TTC549 (cell line): ENCODE results near the gene NR6A1.
"Not testable (repeated sequence)": the region's sequence is repeated elsewhere in the genome, so short reads cannot be mapped to it uniquely, and the experiment has no call there.

Source experiments
- FAIRE-seq: peaks from 2 replicates; lab custom pipeline; 2012; peaks lifted over from hg19 to GRCh38; lab: Jason Lieb, UNC

The NR6A1 gene

DNA sequence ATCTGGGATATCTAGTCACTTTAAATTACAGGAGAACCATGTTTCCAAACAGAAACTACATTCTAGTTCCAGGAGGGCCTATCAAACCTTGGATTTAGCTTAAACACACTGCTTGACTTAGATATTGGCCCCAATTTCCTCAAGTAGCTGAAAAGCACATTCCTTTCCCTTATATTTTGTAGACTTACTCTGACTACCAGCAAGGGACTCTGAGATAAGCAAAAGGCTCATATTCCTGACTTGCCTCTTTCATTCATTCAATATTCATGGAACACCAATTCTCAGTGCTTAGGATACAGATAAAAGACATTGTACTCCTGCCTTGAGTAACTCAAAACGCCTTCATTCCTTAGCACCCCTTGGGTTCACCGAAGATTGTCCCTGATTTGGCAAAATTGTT is 11.8 kb downstream of the NR6A1 start:
- FAIRE-seq, result no peak

DNA sequence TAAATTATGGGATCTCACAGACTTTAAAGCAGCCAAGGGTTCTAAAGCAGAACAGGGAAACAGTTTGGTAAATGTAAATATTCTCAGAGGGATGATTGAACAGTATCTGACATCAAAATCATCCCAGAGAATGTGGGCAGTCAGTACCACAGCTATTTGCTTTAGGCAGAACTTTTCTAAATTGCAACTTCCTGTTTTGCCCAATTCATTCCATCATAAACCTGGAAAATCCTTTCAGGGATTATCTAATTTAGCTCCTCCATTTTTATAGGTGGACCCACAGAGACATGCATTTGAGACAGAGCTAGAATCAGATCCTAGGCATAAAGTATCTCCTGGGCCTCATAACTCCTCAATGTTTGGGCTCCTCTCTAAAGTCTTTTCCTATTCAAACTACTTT is 12.4 kb downstream of the NR6A1 start:
- FAIRE-seq, result no peak

DNA sequence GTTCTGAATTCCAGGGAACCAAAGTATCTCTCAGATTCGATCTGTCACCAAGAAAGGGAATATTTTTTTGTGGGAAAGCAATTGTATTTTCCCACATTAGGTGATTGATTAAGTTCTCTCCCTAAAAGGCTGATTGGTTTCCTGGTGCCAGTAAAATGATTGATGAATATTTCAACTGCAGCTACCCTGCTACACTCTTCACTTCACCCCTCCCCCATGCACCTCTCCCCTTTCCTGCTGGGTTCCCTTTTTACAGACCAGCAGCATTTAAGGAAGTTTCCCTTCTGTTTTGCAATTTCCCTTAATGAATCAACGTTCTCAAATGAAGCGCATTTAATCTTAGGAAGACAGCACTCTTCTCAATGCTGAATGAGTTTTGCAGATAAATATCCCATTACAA is 13.1 kb downstream of the NR6A1 start:
- FAIRE-seq, result no peak

DNA sequence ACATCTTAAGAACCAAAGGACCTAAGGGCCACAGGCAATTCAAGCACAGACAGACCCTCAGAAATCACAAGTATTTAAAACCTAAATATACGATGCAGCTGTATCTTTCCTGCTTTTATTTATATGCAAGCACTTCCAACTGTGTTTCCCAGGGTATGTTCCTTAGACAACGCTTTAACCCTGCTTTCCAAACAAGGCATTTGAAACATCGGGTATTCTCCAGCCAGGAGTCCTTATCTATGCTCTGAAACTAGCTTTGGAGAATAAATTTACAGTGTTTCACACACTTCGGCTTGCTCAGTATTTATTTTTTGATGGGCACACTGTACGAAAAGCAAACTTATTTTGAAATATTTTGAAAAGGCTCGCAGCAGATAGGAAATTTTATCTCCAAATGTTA is 13.5 kb downstream of the NR6A1 start:
- no peak for FAIRE-seq

DNA sequence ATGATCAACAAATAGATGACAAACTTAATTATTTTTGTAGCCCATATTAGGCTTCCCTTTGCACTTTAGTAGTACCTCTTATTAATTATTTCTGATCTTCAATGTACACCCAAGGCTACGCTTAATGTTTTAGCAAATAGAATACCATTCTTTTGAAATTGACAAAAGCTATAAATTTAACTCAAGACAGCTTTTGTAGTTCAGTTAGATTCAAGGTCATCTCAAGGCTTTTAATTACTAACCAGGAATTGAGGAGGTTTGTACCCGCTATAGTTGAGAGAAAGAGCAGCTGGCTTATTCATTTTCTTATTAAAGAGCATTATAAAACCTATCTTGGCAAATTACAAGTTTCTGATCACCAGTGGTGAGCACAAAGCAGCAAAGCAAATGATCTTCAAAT is 15.1 kb downstream of the NR6A1 start:
- no peak for FAIRE-seq

DNA sequence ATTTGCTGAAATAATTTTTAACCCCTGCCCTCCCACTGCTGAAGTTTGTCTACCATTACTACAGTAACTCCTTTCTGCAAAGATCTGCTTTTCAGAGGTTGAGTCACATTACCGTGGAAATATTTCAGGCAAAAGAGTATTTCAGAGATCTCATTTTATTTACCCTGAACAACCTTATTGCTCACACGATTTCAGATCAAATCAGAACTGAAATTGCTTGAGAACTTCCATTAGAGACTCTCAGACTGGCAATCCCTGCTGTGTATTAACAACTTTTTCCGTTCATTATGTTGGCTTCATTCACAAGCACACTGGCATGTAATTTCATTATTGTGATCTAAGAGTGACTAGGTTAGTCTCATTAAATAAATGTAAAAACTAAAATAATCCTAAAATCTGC is 16.1 kb downstream of the NR6A1 start:
- FAIRE-seq, result no peak

DNA sequence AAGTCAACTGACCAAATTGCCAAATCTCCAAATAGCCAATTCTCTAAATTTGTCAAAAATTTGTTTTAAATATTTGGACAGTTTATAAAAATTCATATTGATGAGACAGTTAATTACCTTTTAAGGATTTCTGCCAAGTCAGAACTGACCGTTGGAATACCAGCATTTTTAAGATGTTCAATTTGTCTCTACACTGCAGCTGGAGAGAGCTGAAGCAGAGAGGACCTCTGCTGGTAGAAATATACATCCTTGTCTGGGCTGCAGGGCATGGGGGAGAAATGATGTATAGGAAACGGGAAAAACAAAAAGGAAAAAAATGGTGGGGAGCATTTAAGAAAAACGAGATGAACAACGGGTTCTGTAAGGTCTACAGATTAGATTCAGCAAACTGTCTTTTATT is 16.8 kb downstream of the NR6A1 start:
- FAIRE-seq, result peak; percentile 91

DNA sequence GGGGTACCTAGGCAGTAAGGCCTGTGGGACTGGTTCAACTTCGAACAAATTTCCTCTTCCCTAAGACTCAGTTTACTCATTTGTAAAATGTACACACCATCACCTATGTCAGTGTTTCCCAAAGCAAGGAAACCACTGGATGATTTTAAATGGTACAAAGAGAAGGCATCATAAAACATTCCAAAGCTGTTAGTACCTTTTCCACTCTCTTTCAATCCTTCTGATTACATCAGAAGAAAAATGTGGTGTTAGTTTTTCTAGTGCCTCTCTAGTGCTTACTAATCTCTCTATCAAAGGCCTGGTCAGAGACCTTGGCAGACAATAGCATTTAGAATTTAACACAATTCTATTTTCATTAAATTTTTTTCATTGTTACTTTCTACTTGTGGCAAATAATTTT is 18.1 kb downstream of the NR6A1 start:
- no peak for FAIRE-seq

DNA sequence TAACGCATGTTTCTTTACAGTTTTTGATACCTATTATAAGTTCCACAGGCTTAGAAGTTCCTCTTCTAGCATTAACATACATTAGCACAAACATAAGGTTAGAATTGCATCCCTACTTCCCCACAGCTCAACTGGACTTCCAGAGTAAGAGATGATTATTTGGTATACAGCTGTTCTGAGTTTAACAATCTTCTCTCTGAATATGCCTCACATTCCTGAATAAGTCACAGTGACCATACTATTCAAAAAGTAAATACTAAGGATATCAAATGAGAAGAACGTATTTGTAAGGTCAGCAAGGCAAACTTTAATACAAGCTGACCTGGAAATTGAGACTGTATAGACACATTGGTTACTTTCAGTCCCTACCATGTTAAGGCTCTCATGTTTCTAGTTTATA is 21.3 kb downstream of the NR6A1 start:
- no peak for FAIRE-seq

DNA sequence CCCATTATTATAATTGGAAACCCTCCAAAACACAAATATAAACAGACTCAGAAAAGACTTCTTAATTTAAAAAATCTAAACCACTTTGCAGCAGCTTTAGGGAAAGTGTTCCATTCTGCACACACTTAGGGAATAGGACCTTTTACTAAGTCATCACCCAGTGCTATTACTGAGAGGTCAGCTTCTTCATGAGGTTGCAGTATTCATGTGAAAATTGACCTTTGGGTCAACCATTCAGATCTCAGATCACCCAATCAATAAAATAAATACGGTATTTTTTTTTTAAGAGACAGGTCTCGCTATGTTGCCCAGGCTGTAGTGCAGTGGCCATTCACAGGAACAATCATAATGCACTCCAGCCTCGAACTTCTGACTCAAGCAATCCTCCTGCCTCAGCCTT is 21.8 kb downstream of the NR6A1 start:
- FAIRE-seq, result no peak

DNA sequence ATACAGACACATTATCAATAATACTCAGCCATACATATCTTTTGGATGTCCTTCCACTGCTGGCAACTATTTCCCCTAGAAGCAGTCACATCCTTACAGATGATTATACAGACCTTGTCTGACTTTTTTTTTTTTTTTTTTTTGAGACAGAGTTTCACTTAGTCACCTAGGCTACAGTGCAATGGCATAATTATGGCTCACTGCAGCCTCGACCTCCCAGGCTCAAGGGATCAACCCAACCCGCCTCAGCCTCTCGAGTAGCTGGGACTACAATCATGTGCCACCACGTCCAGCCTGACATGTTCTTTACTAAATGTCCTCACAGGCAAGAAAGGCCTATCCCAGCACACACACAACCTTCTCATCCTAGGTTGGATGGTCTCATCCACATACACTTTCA is 24.0 kb downstream of the NR6A1 start:
- FAIRE-seq, result no peak

DNA sequence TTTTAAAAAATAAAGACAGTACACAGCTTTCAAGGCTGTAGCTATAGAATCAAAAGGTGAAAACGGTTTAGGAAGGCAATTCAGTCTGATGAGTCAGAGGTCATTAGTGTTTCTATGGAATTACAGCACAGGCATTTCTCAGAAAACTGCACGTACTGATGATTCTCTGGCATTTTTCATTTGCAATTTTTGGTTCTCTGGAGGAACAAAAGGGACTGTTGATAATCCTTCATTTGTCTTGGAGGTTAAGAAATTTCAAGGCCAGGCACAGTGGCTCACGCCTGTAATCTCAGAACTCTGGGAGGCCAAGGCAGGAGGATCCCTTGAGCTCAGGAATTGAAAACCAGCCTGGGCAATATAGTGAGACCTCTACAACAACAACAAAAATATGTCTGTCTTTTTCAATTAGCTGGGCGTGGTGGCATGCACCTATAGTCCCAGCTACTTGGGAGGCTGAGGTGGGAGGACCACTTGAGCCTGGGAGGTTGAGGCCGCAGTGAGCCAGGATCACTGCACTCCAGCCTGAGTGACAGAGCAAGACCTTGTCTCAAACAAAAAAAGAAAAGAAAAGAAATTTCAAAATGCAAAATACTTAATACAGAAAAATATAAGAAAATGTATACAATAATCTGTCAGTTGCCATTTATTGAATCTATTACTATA is 27.3 kb downstream of the NR6A1 start:
- no peak for FAIRE-seq

DNA sequence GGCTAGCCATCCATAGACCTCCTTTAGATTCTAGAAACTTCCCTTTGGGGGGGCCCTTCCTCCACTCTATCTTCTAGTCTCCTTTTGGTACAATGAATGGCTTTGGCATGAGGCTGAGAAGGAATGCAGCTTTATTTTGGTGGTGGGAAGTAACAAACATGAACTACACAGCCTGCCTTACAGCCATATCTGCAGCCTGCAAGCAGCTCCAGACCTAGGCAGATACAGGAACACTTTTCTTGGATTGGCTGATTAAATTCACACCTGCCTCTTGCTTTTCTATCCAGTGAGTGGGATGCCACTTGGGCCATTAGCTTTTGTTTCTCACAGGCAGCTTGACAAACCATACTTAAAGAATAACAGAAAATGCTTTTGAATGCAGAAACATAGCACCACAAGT is 28.2 kb downstream of the NR6A1 start:
- no peak for FAIRE-seq

DNA sequence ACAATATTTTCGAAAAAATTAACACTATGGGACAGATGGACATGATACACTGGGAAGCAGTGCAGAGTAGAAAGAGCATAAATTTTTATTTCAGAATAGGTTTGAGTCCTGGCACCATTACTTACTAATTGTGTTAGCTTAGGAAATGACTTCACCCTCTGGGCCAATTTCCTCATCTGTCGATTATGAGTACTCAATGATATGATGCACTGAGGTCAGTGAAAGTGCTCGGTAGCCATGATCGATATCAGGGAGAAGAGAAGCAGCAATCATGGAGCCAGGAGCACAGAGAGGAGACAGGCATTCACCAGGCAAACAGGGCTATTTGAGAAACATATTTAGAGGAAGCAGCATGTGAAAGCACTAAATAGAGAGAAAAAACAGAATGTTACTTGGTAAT is 29.4 kb downstream of the NR6A1 start:
- FAIRE-seq, result no peak

DNA sequence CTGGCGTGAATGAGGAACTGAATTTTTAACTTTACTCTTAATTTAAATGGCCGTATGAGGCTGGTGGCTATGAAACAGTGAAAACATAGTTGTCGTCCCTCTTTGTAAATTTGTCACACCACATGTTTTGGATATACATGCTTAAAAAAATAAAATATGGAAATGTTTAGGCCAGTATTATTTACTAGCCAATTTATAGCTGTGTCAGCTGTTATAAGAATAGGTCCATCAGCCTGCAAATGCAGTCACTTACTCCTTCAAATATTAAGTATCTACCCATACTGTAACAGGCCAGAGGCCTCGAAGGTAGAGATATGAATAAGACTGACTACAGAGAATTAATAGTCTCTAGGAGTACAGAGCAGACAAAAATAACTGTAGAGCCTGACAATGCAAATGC is 30.0 kb downstream of the NR6A1 start:
- no peak for FAIRE-seq

DNA sequence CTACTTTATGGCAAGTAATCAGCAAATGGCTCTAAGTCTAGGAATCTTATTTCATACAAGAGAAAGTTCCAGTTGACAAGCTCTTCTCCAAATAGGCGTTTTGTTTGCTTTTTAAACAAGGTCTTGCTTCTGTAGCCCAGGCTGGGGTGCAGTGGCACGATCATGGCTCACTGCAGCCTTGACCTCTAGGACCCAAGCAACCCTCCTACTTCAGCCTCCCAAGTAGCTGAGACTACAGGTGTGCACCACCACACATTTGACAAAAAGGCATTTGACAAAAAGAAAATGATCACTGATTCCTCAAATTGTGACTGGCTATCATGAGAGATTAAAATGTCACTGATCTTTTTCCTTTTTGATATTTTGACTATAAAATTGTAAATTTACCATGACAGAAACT is 31.8 kb downstream of the NR6A1 start:
- no peak for FAIRE-seq

DNA sequence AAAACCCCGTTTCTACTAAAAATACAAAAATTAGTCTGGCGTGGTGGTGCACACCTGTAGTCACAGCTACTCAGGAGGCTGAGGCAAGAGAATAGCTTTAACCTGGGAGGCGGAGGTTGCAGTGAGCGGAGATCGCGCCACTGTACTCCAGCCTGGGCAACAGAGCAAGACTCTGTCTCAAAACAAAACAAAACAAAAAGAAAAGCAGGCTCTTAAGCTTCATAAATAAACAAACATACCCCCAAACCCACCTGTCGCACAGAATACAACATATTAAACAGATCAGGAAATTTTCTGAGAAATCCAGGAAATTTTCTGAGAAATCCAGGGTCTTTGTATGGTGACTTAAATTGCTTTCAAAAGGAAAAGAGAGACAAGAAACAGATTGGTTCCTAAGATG is 33.0 kb downstream of the NR6A1 start:
- FAIRE-seq, result not testable (repeated sequence)

DNA sequence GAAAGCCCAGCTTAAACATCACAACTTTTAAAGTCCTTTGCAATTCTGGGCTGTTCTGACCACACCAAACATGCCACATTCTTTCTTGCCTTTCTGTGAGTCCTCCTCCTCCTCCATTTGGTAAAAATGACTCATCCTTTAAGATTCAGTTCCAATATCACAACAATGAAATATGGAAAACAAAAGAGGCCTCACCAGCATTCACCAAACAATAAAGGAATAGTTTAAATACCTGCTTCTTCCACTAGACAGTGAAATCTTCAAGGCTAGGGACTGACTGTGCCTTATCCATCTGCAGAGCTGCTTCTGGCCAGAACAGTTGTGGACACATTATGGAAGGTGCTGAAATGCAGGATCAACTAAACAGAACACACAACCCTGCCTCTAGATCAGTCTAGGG is 36.0 kb downstream of the NR6A1 start:
- FAIRE-seq, result no peak

DNA sequence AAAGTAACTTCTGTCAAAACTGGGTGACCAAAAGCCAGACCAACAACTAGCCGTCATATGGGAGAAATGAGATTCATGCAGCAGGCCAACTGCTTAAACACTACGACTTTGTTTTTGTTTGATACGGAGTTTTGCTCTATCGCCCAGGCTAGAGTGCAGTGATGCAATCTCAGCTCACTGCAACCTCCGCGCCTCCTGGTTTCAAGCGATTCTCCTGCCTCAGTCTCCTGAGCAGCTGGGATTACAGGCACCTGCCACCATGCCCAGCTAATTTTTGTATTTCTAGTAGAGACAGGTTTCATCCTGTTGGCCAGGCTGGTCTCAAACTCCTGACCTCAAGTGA is 36.4 kb downstream of the NR6A1 start:
- not testable (repeated sequence) for FAIRE-seq

DNA sequence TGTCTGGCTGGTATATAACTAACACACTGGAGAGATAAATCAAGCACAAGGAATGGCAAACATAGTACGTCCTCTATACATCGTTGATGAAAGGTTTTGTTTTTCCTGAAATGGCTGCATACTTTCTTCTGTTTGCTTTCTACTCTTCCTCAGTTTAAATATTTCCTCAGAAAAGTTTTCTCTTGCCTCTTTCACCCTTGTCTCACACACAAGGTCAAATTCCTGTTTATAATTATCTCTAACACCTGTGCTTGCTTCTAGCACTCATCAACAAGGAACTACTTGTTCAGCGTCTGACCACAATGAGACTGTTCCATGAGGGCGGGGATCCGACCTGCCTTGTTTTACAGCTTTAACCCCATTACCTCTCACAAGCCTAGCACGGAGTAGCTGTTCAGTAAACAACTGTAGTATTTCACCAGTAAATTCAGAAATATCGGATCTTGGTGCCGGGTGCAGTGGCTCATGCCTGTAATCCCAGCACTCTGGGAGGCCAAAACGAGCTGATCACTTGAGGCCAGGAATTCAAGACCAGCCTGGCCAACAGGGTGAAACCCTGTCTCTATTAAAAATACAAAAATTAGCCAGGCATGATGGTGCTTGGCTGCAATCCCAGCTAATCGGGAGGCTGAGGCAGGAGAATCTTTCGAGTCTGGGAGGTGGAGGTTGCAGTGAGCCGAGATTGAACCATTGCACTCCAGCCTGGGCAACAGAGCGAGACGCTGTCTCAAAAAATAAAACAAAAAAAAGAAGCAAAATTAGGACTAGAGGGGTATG is 37.0 kb downstream of the NR6A1 start:
- no peak for FAIRE-seq

DNA sequence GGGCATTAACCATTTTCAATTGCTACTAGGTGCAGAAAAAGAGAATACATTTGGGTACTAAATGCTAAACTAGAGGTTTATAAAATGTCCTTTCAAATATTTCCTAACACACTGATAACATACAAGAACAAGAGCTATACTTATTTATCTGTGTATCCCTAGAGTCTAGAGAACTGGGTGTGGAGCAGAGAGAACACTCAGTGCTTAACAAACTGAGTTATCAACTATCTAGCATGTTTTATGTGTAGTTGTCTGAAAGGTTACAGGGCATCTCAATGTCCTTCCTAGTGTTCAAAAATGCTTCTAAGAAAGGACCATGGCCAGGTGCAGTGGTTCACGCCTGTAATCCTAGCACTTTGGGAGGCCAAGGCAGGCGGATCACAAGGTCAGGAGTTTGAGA is 40.3 kb downstream of the NR6A1 start:
- no peak for FAIRE-seq

DNA sequence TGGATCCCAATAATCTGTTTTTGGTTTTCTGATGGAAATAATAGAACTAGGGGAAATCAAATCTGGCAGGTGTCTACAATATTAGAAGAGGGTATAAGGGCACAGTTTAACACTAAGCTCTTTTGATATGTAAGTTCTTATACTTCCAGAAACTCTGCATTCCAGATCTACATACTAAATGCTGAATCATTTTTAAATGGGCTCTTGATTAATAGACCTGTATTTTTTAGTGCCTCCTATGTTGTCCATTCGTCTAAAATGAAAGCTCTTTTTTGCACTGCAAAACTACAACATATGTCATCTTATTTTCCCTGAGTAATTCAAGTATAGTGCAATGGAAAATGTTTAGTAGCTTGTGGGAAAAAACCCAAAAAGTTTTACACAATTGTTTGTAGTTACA is 44.2 kb downstream of the NR6A1 start:
- no peak for FAIRE-seq

DNA sequence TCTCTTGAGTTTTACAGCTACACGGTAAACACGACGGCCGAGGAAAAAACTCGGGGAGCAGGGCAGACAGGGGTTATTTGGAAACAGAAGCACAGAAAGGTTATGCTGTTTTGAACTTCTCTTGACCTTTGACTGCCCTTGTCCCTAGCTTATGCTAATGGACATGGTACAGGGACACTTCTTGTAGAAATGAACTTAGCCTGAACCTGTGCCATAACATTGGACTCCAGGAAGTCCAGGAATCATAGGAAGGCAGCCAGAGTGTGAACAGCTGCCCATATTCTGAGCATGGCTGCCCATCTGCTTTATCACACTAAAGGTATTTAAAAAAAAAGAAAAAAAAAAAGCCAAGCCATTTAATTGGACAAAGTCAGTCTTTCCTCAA is 46.1 kb downstream of the NR6A1 start:
- FAIRE-seq, result no peak

DNA sequence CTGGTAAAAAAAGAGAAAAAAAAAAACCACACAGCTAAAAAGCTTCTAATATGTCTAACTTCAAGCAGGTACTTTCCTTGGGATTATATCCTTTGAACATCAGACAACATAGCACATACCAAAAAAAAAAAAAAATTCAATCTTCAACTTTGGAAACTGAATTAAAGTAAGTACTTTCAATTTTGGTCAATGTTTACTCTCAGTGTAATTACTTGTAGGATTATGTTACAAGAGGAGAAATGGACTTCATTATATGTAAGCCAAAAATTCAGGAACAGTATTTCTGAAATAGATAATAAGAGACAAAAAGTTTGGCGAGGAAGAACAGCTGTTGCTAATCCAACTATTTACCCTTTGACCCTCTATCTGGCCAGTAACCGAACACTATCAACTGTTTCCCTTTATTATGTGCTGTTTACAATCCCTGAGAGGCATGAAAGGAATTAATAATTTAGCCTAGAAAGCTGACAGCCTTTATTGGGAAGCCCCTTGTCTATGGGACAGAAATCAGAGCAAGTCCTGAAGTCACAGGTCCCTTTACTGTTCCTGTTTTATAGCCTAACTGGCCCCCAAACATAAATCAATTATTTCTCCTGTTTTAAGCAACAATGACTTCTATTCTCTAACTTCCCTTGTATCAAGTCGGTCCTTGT is 46.6 kb downstream of the NR6A1 start:
- no peak for FAIRE-seq
